Hematopoietic multipotent progenitor cell treated with erythropoietin and hydrocortisone succinate and interleukin-3 and kit ligand, for 4 days (in vitro differentiated cells): ENCODE measurements around the gene BBS9.

Experiments
- DNase-seq: peaks from one replicate; pipeline ENCODE4 v3.0.0-alpha.2; 2015

BBS9 gene

GRCh38 chr7:33624215-33624614 lies 494.9 kb downstream of the BBS9 start:
- no peak for DNase-seq

GRCh38 chr7:33626869-33627268 lies 497.5 kb downstream of the BBS9 start:
- no peak for DNase-seq

- DNase-seq: no peak
Measured at GRCh38 chr7:33627741-33628140, 498.4 kb downstream of the BBS9 start.

- no peak for DNase-seq
Measured at GRCh38 chr7:33628894-33629293, 499.5 kb downstream of the BBS9 start.

GRCh38 chr7:33630359-33630758 lies 501.0 kb downstream of the BBS9 start:
- DNase-seq: no peak

GRCh38 chr7:33632322-33632721 lies 503.0 kb downstream of the BBS9 start:
- DNase-seq: no peak

GRCh38 chr7:33632840-33633525 lies 503.6 kb downstream of the BBS9 start:
- no peak for DNase-seq

- DNase-seq: no peak
Measured at GRCh38 chr7:33634606-33635005, 505.2 kb downstream of the BBS9 start.

GRCh38 chr7:33636359-33636758 lies 507.0 kb downstream of the BBS9 start:
- no peak for DNase-seq

- peak; percentile 41 for DNase-seq
Measured at GRCh38 chr7:33639552-33640197, 510.3 kb downstream of the BBS9 start.

GRCh38 chr7:33640741-33641140 lies 511.4 kb downstream of the BBS9 start:
- DNase-seq: no peak

- DNase-seq: no peak
Measured at GRCh38 chr7:33642312-33642711, 512.9 kb downstream of the BBS9 start.

GRCh38 chr7:33643530-33643929 lies 514.2 kb downstream of the BBS9 start:
- DNase-seq: no peak

GRCh38 chr7:33644489-33644888 lies 515.1 kb downstream of the BBS9 start:
- DNase-seq: no peak

- DNase-seq: no peak
Measured at GRCh38 chr7:33645104-33645503, 515.7 kb downstream of the BBS9 start.

- no peak for DNase-seq
Measured at GRCh38 chr7:33646166-33646565, 516.8 kb downstream of the BBS9 start.

GRCh38 chr7:33646891-33647391 lies 517.6 kb downstream of the BBS9 start:
- no peak for DNase-seq

- DNase-seq: no peak
Measured at GRCh38 chr7:33649476-33650441, 520.4 kb downstream of the BBS9 start.

- no peak for DNase-seq
Measured at GRCh38 chr7:33650828-33651227, 521.5 kb downstream of the BBS9 start.

- no peak for DNase-seq
Measured at GRCh38 chr7:33651998-33652515, 522.7 kb downstream of the BBS9 start.

- DNase-seq: no peak
Measured at GRCh38 chr7:33654676-33655075, 525.3 kb downstream of the BBS9 start.
